Uterus (tissue), 4 donors: ENCODE results near the gene HYDIN. TPM values are rescaled to one million over a fixed set of nuclear protein-coding genes. Genes with fewer than 3 reads are reported as not detected.
"Not testable (repeated sequence)": the region's sequence is repeated elsewhere in the genome, so short reads cannot be mapped to it uniquely, and the experiment has no call there.

Experiments
- DNase-seq, 2 donors: peaks; one replicate each; pipeline ENCODE4 v3.0.0-alpha.2; 2019 to 2020
- H3K27ac ChIP-seq, 2 donors: fragments of 200-600 bp; sonication (generic); 1 replicate in 1 of 2; 2 replicates in 1 of 2; pipeline ENCODE4 v1.5.1; 2016 to 2018
- H3K27me3 ChIP-seq, 2 donors: fragments of 200-600 bp; sonication (generic); one replicate each; pipeline ENCODE4 v1.5.1; 2018 to 2019; ENCODE audit warnings: control low read depth in 1 of 2
- H3K36me3 ChIP-seq, 2 donors: fragments of 200-600 bp; sonication (generic); one replicate each; pipeline ENCODE4 v1.5.1; 2019; ENCODE audit warnings: control low read depth in 1 of 2
- H3K4me1 ChIP-seq, 2 donors: fragments of 200-600 bp; sonication (generic); one replicate each; pipeline ENCODE4 v1.5.1; 2018 to 2019; ENCODE audit warnings: control low read depth in 1 of 2
- H3K4me3 ChIP-seq, 2 donors: fragments of 200-600 bp; sonication (generic); 1 replicate in 1 of 2; 2 replicates in 1 of 2; pipeline ENCODE4 v1.5.1; 2018 to 2019; ENCODE audit warnings: mild to moderate bottlenecking in 1 of 2
- H3K9me3 ChIP-seq, 2 donors: fragments of 200-600 bp; sonication (generic); one replicate each; pipeline ENCODE4 v1.5.1; 2019; ENCODE audit warnings: control low read depth in 1 of 2
- intact Hi-C: fragments of 100-400 bp; cut with DNase I; formaldehyde crosslinking; loops from one replicate; pipeline ENCODE4 v1.15.1; 2023; ENCODE audit warnings: low total_unique reads
- total RNA-seq, 4 donors: library from RNA; depleted of rRNA in 3 of 4; stranded (reverse); fragments of >200 nt in 3 of 4; gene quantifications; one replicate each; pipeline versions ENCODE4 v1.1.0 to v1.2.4, GENCODE V29; 2014 to 2023
- donor health status: DM: yes; HTN: yes; CAD: no.

Gene HYDIN
- total RNA-seq, 4 donors from 2014 or later: under 0.01 to 23.6 (median 8.8) TPM

- H3K9me3 ChIP-seq, H3K4me1 ChIP-seq, intact Hi-C loops, H3K36me3 ChIP-seq, DNase-seq, H3K27me3 ChIP-seq, H3K27ac ChIP-seq, H3K4me3 ChIP-seq: not testable (repeated sequence)
These were observed 293.6 kb downstream of the HYDIN start for GRCh38 chr16:70936781-70937525.

GRCh38 chr16:70935325-70935724, 295.2 kb downstream of the HYDIN start:
- H3K4me3 ChIP-seq, H3K27me3 ChIP-seq, intact Hi-C loops, DNase-seq, H3K4me1 ChIP-seq, H3K9me3 ChIP-seq, H3K27ac ChIP-seq, H3K36me3 ChIP-seq: not testable (repeated sequence)

GRCh38 chr16:70933746-70934145, 296.8 kb downstream of the HYDIN start:
- intact Hi-C loops, DNase-seq, H3K4me3 ChIP-seq, H3K9me3 ChIP-seq, H3K36me3 ChIP-seq, H3K27me3 ChIP-seq, H3K27ac ChIP-seq, H3K4me1 ChIP-seq: not testable (repeated sequence)

- intact Hi-C loops, H3K9me3 ChIP-seq, H3K4me3 ChIP-seq, H3K36me3 ChIP-seq, H3K27me3 ChIP-seq, H3K4me1 ChIP-seq, H3K27ac ChIP-seq, DNase-seq: not testable (repeated sequence)
These were observed 299.8 kb downstream of the HYDIN start for GRCh38 chr16:70930757-70931156.

GRCh38 chr16:70922164-70922563, 308.4 kb downstream of the HYDIN start:
- intact Hi-C loops, H3K4me1 ChIP-seq, H3K9me3 ChIP-seq, H3K27me3 ChIP-seq, H3K27ac ChIP-seq, H3K4me3 ChIP-seq, H3K36me3 ChIP-seq: not testable (repeated sequence)
- peak in 1 of 2 donors; percentile 35 for DNase-seq

GRCh38 chr16:70920661-70921060, 309.9 kb downstream of the HYDIN start:
- intact Hi-C loops, H3K27me3 ChIP-seq, DNase-seq, H3K36me3 ChIP-seq, H3K27ac ChIP-seq, H3K4me3 ChIP-seq, H3K9me3 ChIP-seq, H3K4me1 ChIP-seq: not testable (repeated sequence)

- intact Hi-C loops: not testable (repeated sequence)
These were observed 342.3 kb downstream of the HYDIN start for GRCh38 chr16:70888208-70888607.

GRCh38 chr16:70884652-70885051, 345.9 kb downstream of the HYDIN start:
- H3K9me3 ChIP-seq, H3K27ac ChIP-seq, H3K4me1 ChIP-seq, DNase-seq, H3K27me3 ChIP-seq, H3K36me3 ChIP-seq, intact Hi-C loops, H3K4me3 ChIP-seq: not testable (repeated sequence)

More at GRCh38 chr16:70888208-70888607, 342.3 kb downstream of the HYDIN start:
- H3K4me3 ChIP-seq, H3K27me3 ChIP-seq, H3K36me3 ChIP-seq, H3K4me1 ChIP-seq, DNase-seq, H3K9me3 ChIP-seq, H3K27ac ChIP-seq: not testable (repeated sequence)

- DNase-seq, H3K9me3 ChIP-seq, H3K27ac ChIP-seq, H3K27me3 ChIP-seq, H3K4me1 ChIP-seq, H3K36me3 ChIP-seq, H3K4me3 ChIP-seq, intact Hi-C loops: not testable (repeated sequence)
These were observed 348.2 kb downstream of the HYDIN start for GRCh38 chr16:70882311-70882710.

GRCh38 chr16:70877895-70878294, 352.6 kb downstream of the HYDIN start:
- H3K27me3 ChIP-seq, H3K9me3 ChIP-seq, H3K27ac ChIP-seq, DNase-seq, intact Hi-C loops, H3K36me3 ChIP-seq, H3K4me3 ChIP-seq, H3K4me1 ChIP-seq: not testable (repeated sequence)

- intact Hi-C loops, H3K4me1 ChIP-seq, DNase-seq, H3K4me3 ChIP-seq, H3K27ac ChIP-seq, H3K27me3 ChIP-seq, H3K9me3 ChIP-seq, H3K36me3 ChIP-seq: not testable (repeated sequence)
These were observed 354.1 kb downstream of the HYDIN start for GRCh38 chr16:70876442-70876841.

GRCh38 chr16:70864698-70865097, 365.8 kb downstream of the HYDIN start:
- H3K36me3 ChIP-seq, DNase-seq, H3K4me3 ChIP-seq, H3K9me3 ChIP-seq, intact Hi-C loops, H3K27ac ChIP-seq, H3K27me3 ChIP-seq, H3K4me1 ChIP-seq: not testable (repeated sequence)

- H3K9me3 ChIP-seq, DNase-seq, intact Hi-C loops, H3K36me3 ChIP-seq, H3K4me1 ChIP-seq, H3K4me3 ChIP-seq, H3K27ac ChIP-seq, H3K27me3 ChIP-seq: not testable (repeated sequence)
These were observed 368.5 kb downstream of the HYDIN start for GRCh38 chr16:70861996-70862395.

GRCh38 chr16:70851299-70851698, 379.2 kb downstream of the HYDIN start:
- H3K9me3 ChIP-seq, H3K27ac ChIP-seq, intact Hi-C loops: not testable (repeated sequence)

More at GRCh38 chr16:70851299-70851698, 379.2 kb downstream of the HYDIN start:
- DNase-seq, H3K27me3 ChIP-seq, H3K36me3 ChIP-seq, H3K4me3 ChIP-seq, H3K4me1 ChIP-seq: not testable (repeated sequence)
